OCI-LY7 (cell line): ENCODE data around the gene KCTD19. TPM values are rescaled to one million over a fixed set of nuclear protein-coding genes. Genes with fewer than 3 reads are reported as not detected.
"Not testable (repeated sequence)": the region's sequence is repeated elsewhere in the genome, so short reads cannot be mapped to it uniquely, and the experiment has no call there.

Experiments
- BruUV-seq: library from RNA; stranded (reverse); fragments of 400-500 nt; replicated peaks from 2 replicates; lab custom pipeline; 2021; lab: Mats Ljungman, UMichigan
- CTCF ChIA-PET: fragments of 300-600 bp; sonication (Branson Sonifier 250); formaldehyde crosslinking; loops from one replicate; lab custom pipeline; 2022; ENCODE audit warnings: antibody characterized with exemption; ENCODE audit not compliant: unreplicated experiment; lab: Charles Lee
- POLR2A ChIA-PET: fragments of 300-600 bp; sonication (Branson Sonifier 250); formaldehyde crosslinking; loops from one replicate; lab custom pipeline; 2022; ENCODE audit warnings: antibody characterized with exemption; lab: Charles Lee
- DNase-seq: peaks from one replicate; pipeline ENCODE4 v3.0.0-alpha.2; 2015; ENCODE audit warnings: low spot score
- H2AFZ ChIP-seq: fragments of 200-600 bp; sonication (generic), shearing (Covaris generic); 2 replicates; pipeline ENCODE4 v1.6.1; 2014; ENCODE audit warnings: mild to moderate bottlenecking, antibody characterized with exemption, low read length, moderate library complexity
- H3K27ac ChIP-seq: fragments of 200-600 bp; sonication (generic); 2 replicates; pipeline ENCODE4 v1.5.1; 2014; ENCODE audit warnings: mixed run types, low read depth, mild to moderate bottlenecking, moderate library complexity, low read length, inconsistent platforms; ENCODE audit not compliant: poor library complexity, severe bottlenecking
- H3K36me3 ChIP-seq: fragments of 200-600 bp; sonication (generic); 2 replicates; pipeline ENCODE4 v1.6.1; 2014; ENCODE audit warnings: mild to moderate bottlenecking, antibody characterized with exemption, low read length, moderate library complexity, mixed read lengths; ENCODE audit not compliant: insufficient read depth
- H3K4me1 ChIP-seq: fragments of 200-600 bp; sonication (generic); 2 replicates; pipeline ENCODE4 v1.5.1; 2014; ENCODE audit warnings: mild to moderate bottlenecking, low read length; ENCODE audit not compliant: insufficient read depth, poor library complexity, severe bottlenecking
- H3K4me2 ChIP-seq: fragments of 200-600 bp; sonication (generic); 2 replicates; pipeline ENCODE4 v1.6.1; 2014; ENCODE audit warnings: mild to moderate bottlenecking, low read length
- H3K4me3 ChIP-seq: fragments of 200-600 bp; sonication (generic); 2 replicates; pipeline ENCODE4 v1.5.1; 2014; ENCODE audit warnings: mild to moderate bottlenecking, low read depth, low read length; ENCODE audit not compliant: poor library complexity, severe bottlenecking
- H3K79me2 ChIP-seq: fragments of 200-600 bp; sonication (generic); 2 replicates; pipeline ENCODE4 v1.6.1; 2016; ENCODE audit warnings: low read depth, mild to moderate bottlenecking, low read length, moderate library complexity, mixed read lengths; ENCODE audit not compliant: insufficient read depth
- H3K9me2 ChIP-seq: fragments of 200-600 bp; sonication (generic); 2 replicates; pipeline ENCODE4 v1.6.1; 2016; ENCODE audit warnings: mild to moderate bottlenecking, low read length, mixed read lengths; ENCODE audit not compliant: insufficient read depth
- H3K9me3 ChIP-seq: fragments of 200-600 bp; sonication (generic); 2 replicates; pipeline ENCODE4 v1.6.1; 2014; ENCODE audit warnings: mild to moderate bottlenecking, mixed run types, low read length, mixed read lengths
- H4K20me1 ChIP-seq: fragments of 200-600 bp; sonication (generic); 2 replicates; pipeline ENCODE4 v1.6.1; 2014; ENCODE audit warnings: mild to moderate bottlenecking, antibody characterized with exemption, low read length, moderate library complexity, mixed read lengths; ENCODE audit not compliant: insufficient read depth
- EZH2phosphoT487 ChIP-seq: fragments of 200-600 bp; sonication (generic); IDR thresholded peaks from 2 replicates; pipeline ENCODE4 v1.6.1; 2018; ENCODE audit warnings: low read depth, borderline replicate concordance, mild to moderate bottlenecking, mixed run types, antibody characterized with exemption, low read length, moderate library complexity, mixed read lengths
- intact Hi-C: fragments of 100-400 bp; cut with micrococcal nuclease; formaldehyde crosslinking; loops from one replicate; pipeline ENCODE4 v1.10.0; 2022; ENCODE audit not compliant: unreplicated experiment
- total RNA-seq, 2 experiments: library from RNA; depleted of rRNA in 1 of 2; stranded (reverse); fragments of >200 nt in 1 of 2; shearing (Covaris generic) in 1 of 2; gene quantifications; 2 replicates each; pipeline ENCODE4 v1.2.3, GENCODE V29; 2014 to 2022
- TF ChIP-seq, protein P1 (sequence below): fragments of 200-600 bp; sonication (generic); conservative IDR thresholded peaks from 2 replicates; pipeline ENCODE4 v1.5.1; 2014; ENCODE audit warnings: mild to moderate bottlenecking, antibody characterized with exemption, low read length, moderate library complexity, mixed read lengths

The KCTD19 gene
- total RNA-seq, 2 experiments from 2014 or later, result 0.17 TPM; not detected in 1

- H3K9me3 ChIP-seq, result no peaks in the 10 kb centered on the region
- ChIA-PET POLR2A (interaction anchor here (0.6 kb wide), 1 partner anchor 20 kb away, joined by 5 read pairs; no protein-coding TSS in a partner anchor), CTCF (no interaction called here)
- TF ChIP-seq, protein P1, sequence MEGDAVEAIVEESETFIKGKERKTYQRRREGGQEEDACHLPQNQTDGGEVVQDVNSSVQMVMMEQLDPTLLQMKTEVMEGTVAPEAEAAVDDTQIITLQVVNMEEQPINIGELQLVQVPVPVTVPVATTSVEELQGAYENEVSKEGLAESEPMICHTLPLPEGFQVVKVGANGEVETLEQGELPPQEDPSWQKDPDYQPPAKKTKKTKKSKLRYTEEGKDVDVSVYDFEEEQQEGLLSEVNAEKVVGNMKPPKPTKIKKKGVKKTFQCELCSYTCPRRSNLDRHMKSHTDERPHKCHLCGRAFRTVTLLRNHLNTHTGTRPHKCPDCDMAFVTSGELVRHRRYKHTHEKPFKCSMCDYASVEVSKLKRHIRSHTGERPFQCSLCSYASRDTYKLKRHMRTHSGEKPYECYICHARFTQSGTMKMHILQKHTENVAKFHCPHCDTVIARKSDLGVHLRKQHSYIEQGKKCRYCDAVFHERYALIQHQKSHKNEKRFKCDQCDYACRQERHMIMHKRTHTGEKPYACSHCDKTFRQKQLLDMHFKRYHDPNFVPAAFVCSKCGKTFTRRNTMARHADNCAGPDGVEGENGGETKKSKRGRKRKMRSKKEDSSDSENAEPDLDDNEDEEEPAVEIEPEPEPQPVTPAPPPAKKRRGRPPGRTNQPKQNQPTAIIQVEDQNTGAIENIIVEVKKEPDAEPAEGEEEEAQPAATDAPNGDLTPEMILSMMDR, result no peak
- no peak for TF ChIP-seq EZH2phosphoT487
- H3K9me2 ChIP-seq, result no peaks in the 10 kb centered on the region
- H3K4me3 ChIP-seq, result no peak overlapping the region
- no peak overlapping the region for H3K27ac ChIP-seq
- no peak overlapping the region for H3K4me2 ChIP-seq
- H3K79me2 ChIP-seq, result no peaks in the 10 kb centered on the region
- H3K36me3 ChIP-seq, result no peaks in the 10 kb centered on the region
- intact Hi-C loops, result no loop called here
- no peak for DNase-seq
- no peaks in the 10 kb centered on the region for H4K20me1 ChIP-seq
- no peak overlapping the region for H2AFZ ChIP-seq
- H3K4me1 ChIP-seq, result no peaks in the 10 kb centered on the region
- BruUV-seq, result no TSS peak
Observed at GRCh38 chr16:67357561-67357960, 31.0 kb upstream of the KCTD19 start.

DNA sequence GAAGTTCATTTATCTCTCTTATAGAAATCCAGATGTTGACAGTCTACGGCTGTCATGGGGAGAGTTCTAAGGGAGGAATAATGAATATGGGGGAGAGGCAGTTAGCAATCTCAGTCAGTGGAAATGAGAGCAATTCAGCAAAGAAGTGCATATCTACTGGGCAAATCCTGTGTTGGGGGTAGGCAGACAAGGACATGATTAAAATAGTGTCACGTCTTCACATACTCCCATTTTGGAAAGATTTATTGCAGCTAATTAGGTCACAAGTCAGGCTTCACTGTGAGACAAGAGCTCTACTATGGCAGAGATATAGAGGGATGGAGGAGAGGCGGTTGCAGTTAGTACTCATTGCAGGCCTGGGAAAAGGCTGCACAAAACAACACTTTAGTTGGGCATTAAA, 29.9 kb upstream of the KCTD19 start:
- Histone ChIP-seq H3K27ac (no peak overlapping the region), H3K4me3 (no peak overlapping the region), H4K20me1 (no peaks in the 10 kb centered on the region), H3K4me2 (no peak overlapping the region), H3K36me3 (no peaks in the 10 kb centered on the region), H3K79me2 (no peaks in the 10 kb centered on the region), H3K9me3 (no peaks in the 10 kb centered on the region), H3K4me1 (no peaks in the 10 kb centered on the region), H2AFZ (no peak overlapping the region), H3K9me2 (no peaks in the 10 kb centered on the region)
- BruUV-seq, result no TSS peak
- no peak for TF ChIP-seq EZH2phosphoT487
- TF ChIP-seq, protein P1, result no peak
- ChIA-PET CTCF (no interaction called here), POLR2A (interaction anchor here (0.5 kb wide), 1 partner anchor 267 kb away, joined by 3 read pairs; no protein-coding TSS in a partner anchor)
- DNase-seq, result no peak
- intact Hi-C loops, result no loop called here

- DNase-seq, H3K4me2 ChIP-seq, H3K27ac ChIP-seq, BruUV-seq, H2AFZ ChIP-seq, H3K36me3 ChIP-seq, CTCF ChIA-PET, H3K4me1 ChIP-seq, H4K20me1 ChIP-seq, H3K9me2 ChIP-seq, intact Hi-C loops, H3K4me3 ChIP-seq, H3K79me2 ChIP-seq, H3K9me3 ChIP-seq: not testable (repeated sequence)
- POLR2A ChIA-PET, result interaction anchor here (1.9 kb wide), 1 partner anchor 27 kb away, joined by 4 read pairs; the partner anchor contains the start of genes KCTD19 and LRRC36
Observed at GRCh38 chr16:67352463-67352862, 25.9 kb upstream of the KCTD19 start.
